ENCODE data around the gene MSL3. TPM values are rescaled to one million over a fixed set of nuclear protein-coding genes. Genes with fewer than 3 reads are reported as not detected.

Gene MSL3
- total RNA-seq, 1 experiment from 2014 or later = 13.4 TPM

DNA sequence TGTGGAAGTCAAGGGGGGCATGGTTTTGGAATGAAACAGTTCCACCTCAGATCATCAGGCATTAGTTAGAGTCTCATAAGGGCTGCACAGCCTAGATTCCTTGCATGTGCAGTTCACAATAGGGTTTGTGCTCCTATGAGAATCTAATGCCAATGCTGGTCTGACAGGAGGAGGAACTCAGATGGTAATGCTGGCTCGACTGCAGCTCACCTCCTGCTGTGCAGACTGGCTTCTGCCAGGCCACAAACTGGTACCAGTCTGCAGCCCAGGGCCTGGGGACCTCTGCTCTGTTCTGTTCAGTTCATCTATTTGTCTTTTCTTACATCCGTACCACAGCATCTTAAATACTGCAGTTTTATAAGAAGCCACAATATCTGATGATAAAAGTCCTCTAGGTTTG is 12.2 kb upstream of the MSL3 start:
- no peaks in the 10 kb centered on the region for H3K9me3 Mint-ChIP-seq
- ATAC-seq = no peak
- TF ChIP-seq, protein P1, sequence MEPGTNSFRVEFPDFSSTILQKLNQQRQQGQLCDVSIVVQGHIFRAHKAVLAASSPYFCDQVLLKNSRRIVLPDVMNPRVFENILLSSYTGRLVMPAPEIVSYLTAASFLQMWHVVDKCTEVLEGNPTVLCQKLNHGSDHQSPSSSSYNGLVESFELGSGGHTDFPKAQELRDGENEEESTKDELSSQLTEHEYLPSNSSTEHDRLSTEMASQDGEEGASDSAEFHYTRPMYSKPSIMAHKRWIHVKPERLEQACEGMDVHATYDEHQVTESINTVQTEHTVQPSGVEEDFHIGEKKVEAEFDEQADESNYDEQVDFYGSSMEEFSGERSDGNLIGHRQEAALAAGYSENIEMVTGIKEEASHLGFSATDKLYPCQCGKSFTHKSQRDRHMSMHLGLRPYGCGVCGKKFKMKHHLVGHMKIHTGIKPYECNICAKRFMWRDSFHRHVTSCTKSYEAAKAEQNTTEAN (CRISPR knock-in tag; IDR thresholded peaks at IDR 0.05) = no peak
- TF ChIP-seq, protein P2, sequence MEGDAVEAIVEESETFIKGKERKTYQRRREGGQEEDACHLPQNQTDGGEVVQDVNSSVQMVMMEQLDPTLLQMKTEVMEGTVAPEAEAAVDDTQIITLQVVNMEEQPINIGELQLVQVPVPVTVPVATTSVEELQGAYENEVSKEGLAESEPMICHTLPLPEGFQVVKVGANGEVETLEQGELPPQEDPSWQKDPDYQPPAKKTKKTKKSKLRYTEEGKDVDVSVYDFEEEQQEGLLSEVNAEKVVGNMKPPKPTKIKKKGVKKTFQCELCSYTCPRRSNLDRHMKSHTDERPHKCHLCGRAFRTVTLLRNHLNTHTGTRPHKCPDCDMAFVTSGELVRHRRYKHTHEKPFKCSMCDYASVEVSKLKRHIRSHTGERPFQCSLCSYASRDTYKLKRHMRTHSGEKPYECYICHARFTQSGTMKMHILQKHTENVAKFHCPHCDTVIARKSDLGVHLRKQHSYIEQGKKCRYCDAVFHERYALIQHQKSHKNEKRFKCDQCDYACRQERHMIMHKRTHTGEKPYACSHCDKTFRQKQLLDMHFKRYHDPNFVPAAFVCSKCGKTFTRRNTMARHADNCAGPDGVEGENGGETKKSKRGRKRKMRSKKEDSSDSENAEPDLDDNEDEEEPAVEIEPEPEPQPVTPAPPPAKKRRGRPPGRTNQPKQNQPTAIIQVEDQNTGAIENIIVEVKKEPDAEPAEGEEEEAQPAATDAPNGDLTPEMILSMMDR (IDR thresholded peaks at IDR 0.05) = no peak
- TF ChIP-seq, protein P3, sequence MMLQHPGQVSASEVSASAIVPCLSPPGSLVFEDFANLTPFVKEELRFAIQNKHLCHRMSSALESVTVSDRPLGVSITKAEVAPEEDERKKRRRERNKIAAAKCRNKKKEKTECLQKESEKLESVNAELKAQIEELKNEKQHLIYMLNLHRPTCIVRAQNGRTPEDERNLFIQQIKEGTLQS (CRISPR knock-in tag; conservative IDR thresholded peaks at IDR 0.05) = no peak
- TF ChIP-seq SP1 (CRISPR knock-in tag; conservative IDR thresholded peaks at IDR 0.05) (no peak), ETV6 (CRISPR knock-in tag; IDR thresholded peaks at IDR 0.05) (no peak), HMGA2 (CRISPR knock-in tag; IDR thresholded peaks at IDR 0.05) (no peak), SMAD3 (CRISPR knock-in tag; IDR thresholded peaks at IDR 0.05; ENCODE audit: borderline replicate concordance) (no peak), ZNF219 (CRISPR knock-in tag; IDR thresholded peaks at IDR 0.05; ENCODE audit: borderline replicate concordance) (no peak), SOX15 (CRISPR knock-in tag; IDR thresholded peaks at IDR 0.05) (no peak), OVOL2 (CRISPR knock-in tag; IDR thresholded peaks at IDR 0.05; ENCODE audit: borderline replicate concordance) (no peak), GRHL2 (CRISPR knock-in tag; IDR thresholded peaks at IDR 0.05; ENCODE audit: insufficient replicate concordance, severe bottlenecking) (no peak), ZNF263 (CRISPR knock-in tag; IDR thresholded peaks at IDR 0.05; ENCODE audit: low read depth) (no peak)
- TF ChIP-seq, protein P4, sequence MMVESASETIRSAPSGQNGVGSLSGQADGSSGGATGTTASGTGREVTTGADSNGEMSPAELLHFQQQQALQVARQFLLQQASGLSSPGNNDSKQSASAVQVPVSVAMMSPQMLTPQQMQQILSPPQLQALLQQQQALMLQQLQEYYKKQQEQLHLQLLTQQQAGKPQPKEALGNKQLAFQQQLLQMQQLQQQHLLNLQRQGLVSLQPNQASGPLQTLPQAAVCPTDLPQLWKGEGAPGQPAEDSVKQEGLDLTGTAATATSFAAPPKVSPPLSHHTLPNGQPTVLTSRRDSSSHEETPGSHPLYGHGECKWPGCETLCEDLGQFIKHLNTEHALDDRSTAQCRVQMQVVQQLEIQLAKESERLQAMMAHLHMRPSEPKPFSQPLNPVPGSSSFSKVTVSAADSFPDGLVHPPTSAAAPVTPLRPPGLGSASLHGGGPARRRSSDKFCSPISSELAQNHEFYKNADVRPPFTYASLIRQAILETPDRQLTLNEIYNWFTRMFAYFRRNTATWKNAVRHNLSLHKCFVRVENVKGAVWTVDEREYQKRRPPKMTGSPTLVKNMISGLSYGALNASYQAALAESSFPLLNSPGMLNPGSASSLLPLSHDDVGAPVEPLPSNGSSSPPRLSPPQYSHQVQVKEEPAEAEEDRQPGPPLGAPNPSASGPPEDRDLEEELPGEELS (CRISPR knock-in tag; IDR thresholded peaks at IDR 0.05) = no peak
- TF ChIP-seq, protein P5, sequence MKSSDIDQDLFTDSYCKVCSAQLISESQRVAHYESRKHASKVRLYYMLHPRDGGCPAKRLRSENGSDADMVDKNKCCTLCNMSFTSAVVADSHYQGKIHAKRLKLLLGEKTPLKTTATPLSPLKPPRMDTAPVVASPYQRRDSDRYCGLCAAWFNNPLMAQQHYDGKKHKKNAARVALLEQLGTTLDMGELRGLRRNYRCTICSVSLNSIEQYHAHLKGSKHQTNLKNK (CRISPR knock-in tag; IDR thresholded peaks at IDR 0.05) = no peak
- TF ChIP-seq, protein P6, sequence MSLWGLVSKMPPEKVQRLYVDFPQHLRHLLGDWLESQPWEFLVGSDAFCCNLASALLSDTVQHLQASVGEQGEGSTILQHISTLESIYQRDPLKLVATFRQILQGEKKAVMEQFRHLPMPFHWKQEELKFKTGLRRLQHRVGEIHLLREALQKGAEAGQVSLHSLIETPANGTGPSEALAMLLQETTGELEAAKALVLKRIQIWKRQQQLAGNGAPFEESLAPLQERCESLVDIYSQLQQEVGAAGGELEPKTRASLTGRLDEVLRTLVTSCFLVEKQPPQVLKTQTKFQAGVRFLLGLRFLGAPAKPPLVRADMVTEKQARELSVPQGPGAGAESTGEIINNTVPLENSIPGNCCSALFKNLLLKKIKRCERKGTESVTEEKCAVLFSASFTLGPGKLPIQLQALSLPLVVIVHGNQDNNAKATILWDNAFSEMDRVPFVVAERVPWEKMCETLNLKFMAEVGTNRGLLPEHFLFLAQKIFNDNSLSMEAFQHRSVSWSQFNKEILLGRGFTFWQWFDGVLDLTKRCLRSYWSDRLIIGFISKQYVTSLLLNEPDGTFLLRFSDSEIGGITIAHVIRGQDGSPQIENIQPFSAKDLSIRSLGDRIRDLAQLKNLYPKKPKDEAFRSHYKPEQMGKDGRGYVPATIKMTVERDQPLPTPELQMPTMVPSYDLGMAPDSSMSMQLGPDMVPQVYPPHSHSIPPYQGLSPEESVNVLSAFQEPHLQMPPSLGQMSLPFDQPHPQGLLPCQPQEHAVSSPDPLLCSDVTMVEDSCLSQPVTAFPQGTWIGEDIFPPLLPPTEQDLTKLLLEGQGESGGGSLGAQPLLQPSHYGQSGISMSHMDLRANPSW (CRISPR knock-in tag; conservative IDR thresholded peaks at IDR 0.05; ENCODE audit: low read depth) = no peak
- ChIA-PET CTCF (no interaction called here), POLR2A (no interaction called here)
- H3K4me1 Mint-ChIP-seq = no peaks in the 10 kb centered on the region
- H3K27ac Mint-ChIP-seq = no peak overlapping the region
- H3K36me3 Mint-ChIP-seq = no peaks in the 10 kb centered on the region
- DNase-seq (ENCODE audit: low spot score) = no peak
- peaks cover 12% of the 10 kb centered on the region for H3K27me3 Mint-ChIP-seq (ENCODE audit: low read depth)
- H3K4me3 Mint-ChIP-seq = no peak overlapping the region

DNA sequence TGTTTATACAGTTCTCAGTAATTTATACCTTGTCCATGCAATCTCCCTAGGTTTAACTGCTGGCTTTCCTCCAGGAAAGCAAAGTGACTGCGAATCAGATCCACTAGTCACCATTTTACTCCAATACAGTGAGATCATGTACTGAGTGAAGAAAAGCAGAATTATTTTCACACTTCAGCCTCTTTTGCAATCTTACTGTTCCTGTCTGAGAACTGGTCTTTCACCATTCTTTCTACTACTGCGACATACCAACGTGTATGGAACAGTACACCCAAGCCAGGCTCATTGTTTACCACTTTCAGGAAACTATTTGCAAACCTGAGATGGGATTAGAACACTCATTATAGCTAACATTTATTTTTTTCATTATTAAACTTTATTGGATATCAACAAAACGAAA is 8.0 kb upstream of the MSL3 start:
- ChIA-PET CTCF (no interaction called here), POLR2A (no interaction called here)
- Mint-ChIP-seq H3K27me3 (ENCODE audit: low read depth) (peaks cover 16% of the 10 kb centered on the region), H3K4me1 (no peaks in the 10 kb centered on the region), H3K27ac (no peak overlapping the region), H3K9me3 (no peaks in the 10 kb centered on the region), H3K36me3 (no peaks in the 10 kb centered on the region), H3K4me3 (no peak overlapping the region)
- no peak for DNase-seq (ENCODE audit: low spot score)
- ATAC-seq = no peak
- TF ChIP-seq CBFB (CRISPR knock-in tag; IDR thresholded peaks at IDR 0.05; ENCODE audit: low read depth) (no peak), ZNF423 (CRISPR knock-in tag; IDR thresholded peaks at IDR 0.05) (no peak), ZNF416 (CRISPR knock-in tag; IDR thresholded peaks at IDR 0.05) (no peak), GABPB1 (CRISPR knock-in tag; IDR thresholded peaks at IDR 0.05) (no peak), MYBL2 (CRISPR knock-in tag; IDR thresholded peaks at IDR 0.05) (no peak)
- TF ChIP-seq, protein P7, sequence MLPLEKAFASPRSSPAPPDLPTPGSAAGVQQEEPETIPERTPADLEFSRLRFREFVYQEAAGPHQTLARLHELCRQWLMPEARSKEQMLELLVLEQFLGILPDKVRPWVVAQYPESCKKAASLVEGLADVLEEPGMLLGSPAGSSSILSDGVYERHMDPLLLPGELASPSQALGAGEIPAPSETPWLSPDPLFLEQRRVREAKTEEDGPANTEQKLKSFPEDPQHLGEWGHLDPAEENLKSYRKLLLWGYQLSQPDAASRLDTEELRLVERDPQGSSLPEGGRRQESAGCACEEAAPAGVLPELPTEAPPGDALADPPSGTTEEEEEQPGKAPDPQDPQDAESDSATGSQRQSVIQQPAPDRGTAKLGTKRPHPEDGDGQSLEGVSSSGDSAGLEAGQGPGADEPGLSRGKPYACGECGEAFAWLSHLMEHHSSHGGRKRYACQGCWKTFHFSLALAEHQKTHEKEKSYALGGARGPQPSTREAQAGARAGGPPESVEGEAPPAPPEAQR (CRISPR knock-in tag; IDR thresholded peaks at IDR 0.05) = no peak
- TF ChIP-seq, protein P8, sequence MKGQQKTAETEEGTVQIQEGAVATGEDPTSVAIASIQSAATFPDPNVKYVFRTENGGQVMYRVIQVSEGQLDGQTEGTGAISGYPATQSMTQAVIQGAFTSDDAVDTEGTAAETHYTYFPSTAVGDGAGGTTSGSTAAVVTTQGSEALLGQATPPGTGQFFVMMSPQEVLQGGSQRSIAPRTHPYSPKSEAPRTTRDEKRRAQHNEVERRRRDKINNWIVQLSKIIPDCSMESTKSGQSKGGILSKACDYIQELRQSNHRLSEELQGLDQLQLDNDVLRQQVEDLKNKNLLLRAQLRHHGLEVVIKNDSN (CRISPR knock-in tag; IDR thresholded peaks at IDR 0.05) = no peak
- TF ChIP-seq, protein P9, sequence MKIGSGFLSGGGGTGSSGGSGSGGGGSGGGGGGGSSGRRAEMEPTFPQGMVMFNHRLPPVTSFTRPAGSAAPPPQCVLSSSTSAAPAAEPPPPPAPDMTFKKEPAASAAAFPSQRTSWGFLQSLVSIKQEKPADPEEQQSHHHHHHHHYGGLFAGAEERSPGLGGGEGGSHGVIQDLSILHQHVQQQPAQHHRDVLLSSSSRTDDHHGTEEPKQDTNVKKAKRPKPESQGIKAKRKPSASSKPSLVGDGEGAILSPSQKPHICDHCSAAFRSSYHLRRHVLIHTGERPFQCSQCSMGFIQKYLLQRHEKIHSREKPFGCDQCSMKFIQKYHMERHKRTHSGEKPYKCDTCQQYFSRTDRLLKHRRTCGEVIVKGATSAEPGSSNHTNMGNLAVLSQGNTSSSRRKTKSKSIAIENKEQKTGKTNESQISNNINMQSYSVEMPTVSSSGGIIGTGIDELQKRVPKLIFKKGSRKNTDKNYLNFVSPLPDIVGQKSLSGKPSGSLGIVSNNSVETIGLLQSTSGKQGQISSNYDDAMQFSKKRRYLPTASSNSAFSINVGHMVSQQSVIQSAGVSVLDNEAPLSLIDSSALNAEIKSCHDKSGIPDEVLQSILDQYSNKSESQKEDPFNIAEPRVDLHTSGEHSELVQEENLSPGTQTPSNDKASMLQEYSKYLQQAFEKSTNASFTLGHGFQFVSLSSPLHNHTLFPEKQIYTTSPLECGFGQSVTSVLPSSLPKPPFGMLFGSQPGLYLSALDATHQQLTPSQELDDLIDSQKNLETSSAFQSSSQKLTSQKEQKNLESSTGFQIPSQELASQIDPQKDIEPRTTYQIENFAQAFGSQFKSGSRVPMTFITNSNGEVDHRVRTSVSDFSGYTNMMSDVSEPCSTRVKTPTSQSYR (CRISPR knock-in tag; IDR thresholded peaks at IDR 0.05) = no peak
